HEK293 (cell line): Measurements from ENCODE around the gene SLC23A3.

Experiments used
- CTCF ChIA-PET: fragments of 350-600 bp; formaldehyde crosslinking; extraction: SDS; loops from one replicate; lab custom pipeline; 2021; ENCODE audit warnings: antibody characterized with exemption; lab: Yijun Ruan, JAX
- POLR2A ChIA-PET: fragments of 300-600 bp; formaldehyde crosslinking; extraction: SDS; loops from one replicate; lab custom pipeline; 2020; ENCODE audit warnings: antibody characterized with exemption, inconsistent platforms; lab: Yijun Ruan, JAX
- H3K27ac ChIP-seq: fragments of 200-500 bp; sonication (Bioruptor generic); 2 replicates; pipeline ENCODE4 v1.5.1; 2014; ENCODE audit warnings: low read depth, low read length, control low read depth, inconsistent platforms; ENCODE audit errors: extremely low read depth
- H3K36me3 ChIP-seq, 2 experiments: fragments of 200-500 bp in 1 of 2; sonication (Bioruptor generic) in 1 of 2; 1 replicate in 1 of 2; 2 replicates in 1 of 2; pipeline ENCODE4 v1.5.1; 2014 to 2017; ENCODE audit warnings: inconsistent platforms in 2 of 2, low read length in 2 of 2; ENCODE audit not compliant: control insufficient read depth in 2 of 2, insufficient read depth in 1 of 2
- H3K4me1 ChIP-seq: fragments of 200-500 bp; sonication (Bioruptor generic); 2 replicates; pipeline ENCODE4 v1.5.1; 2014; ENCODE audit warnings: mild to moderate bottlenecking, low read length, inconsistent platforms; ENCODE audit not compliant: control insufficient read depth, insufficient read depth
- H3K4me3 ChIP-seq: 2 replicates; pipeline ENCODE4 v1.5.1; 2011; ENCODE audit warnings: low read depth, mild to moderate bottlenecking, control low read depth, low read length, moderate library complexity
- H3K9me3 ChIP-seq: fragments of 200-500 bp; sonication (Bioruptor generic); 2 replicates; pipeline ENCODE4 v1.5.1; 2014; ENCODE audit warnings: low read depth, low read length, inconsistent platforms; ENCODE audit not compliant: control insufficient read depth, insufficient read depth
- GLIS1 ChIP-seq: fragments of 450-650 bp; formaldehyde crosslinking; IDR thresholded peaks from 2 replicates; pipeline ENCODE4 v1.5.1; 2016; ENCODE audit warnings: missing biosample characterization, missing genetic modification characterization
- KLF10 ChIP-seq: fragments of 450-650 bp; IDR thresholded peaks from 2 replicates; pipeline ENCODE4 v1.5.1; 2018; ENCODE audit warnings: missing biosample characterization, mild to moderate bottlenecking, missing genetic modification characterization
- PBX3 ChIP-seq: sonication (generic); formaldehyde crosslinking; IDR thresholded peaks from 2 replicates; pipeline ENCODE4 v1.8.1; 2022; ENCODE audit warnings: mild to moderate bottlenecking, moderate library complexity, missing genetic modification reagents
- ZBTB11 ChIP-seq: fragments of 450-650 bp; formaldehyde crosslinking; conservative IDR thresholded peaks from 2 replicates; pipeline ENCODE4 v1.5.1; 2016; ENCODE audit warnings: low read depth, missing biosample characterization, missing genetic modification characterization
- ZBTB21 ChIP-seq: fragments of 450-650 bp; formaldehyde crosslinking; IDR thresholded peaks from 2 replicates; pipeline ENCODE4 v1.5.1; 2017; ENCODE audit warnings: missing biosample characterization, missing genetic modification characterization
- ZBTB49 ChIP-seq: fragments of 450-650 bp; formaldehyde crosslinking; IDR thresholded peaks from 2 replicates; pipeline ENCODE4 v1.5.1; 2016; ENCODE audit warnings: missing biosample characterization, missing genetic modification characterization, low read depth
- ZNF112 ChIP-seq: fragments of 450-650 bp; formaldehyde crosslinking; IDR thresholded peaks from 2 replicates; pipeline ENCODE4 v1.5.0; 2017; ENCODE audit warnings: missing biosample characterization, missing genetic modification characterization
- ZNF157 ChIP-seq: fragments of 450-650 bp; formaldehyde crosslinking; IDR thresholded peaks from 2 replicates; pipeline ENCODE4 v1.5.1; 2016; ENCODE audit warnings: missing biosample characterization, missing genetic modification characterization
- ZNF248 ChIP-seq: fragments of 450-650 bp; formaldehyde crosslinking; IDR thresholded peaks from 2 replicates; pipeline ENCODE4 v1.5.1; 2017; ENCODE audit warnings: missing biosample characterization, missing genetic modification characterization
- ZNF292 ChIP-seq: fragments of 450-650 bp; formaldehyde crosslinking; IDR thresholded peaks from 2 replicates; pipeline ENCODE4 v1.5.1; 2016; ENCODE audit warnings: low read depth, missing biosample characterization, missing genetic modification characterization, borderline replicate concordance
- ZNF350 ChIP-seq: fragments of 450-650 bp; formaldehyde crosslinking; IDR thresholded peaks from 2 replicates; pipeline ENCODE4 v1.5.0; 2017; ENCODE audit warnings: missing biosample characterization, mild to moderate bottlenecking, missing genetic modification characterization
- ZNF366 ChIP-seq: fragments of 450-650 bp; formaldehyde crosslinking; conservative IDR thresholded peaks from 2 replicates; pipeline ENCODE4 v1.5.1; 2016; ENCODE audit warnings: missing biosample characterization, missing genetic modification characterization
- ZNF404 ChIP-seq: fragments of 450-650 bp; formaldehyde crosslinking; IDR thresholded peaks from 2 replicates; pipeline ENCODE4 v1.5.1; 2017; ENCODE audit warnings: missing biosample characterization, missing genetic modification characterization
- ZNF555 ChIP-seq: fragments of 450-650 bp; formaldehyde crosslinking; conservative IDR thresholded peaks from 2 replicates; pipeline ENCODE4 v1.5.1; 2017; ENCODE audit warnings: missing biosample characterization, mild to moderate bottlenecking, missing genetic modification characterization, inconsistent platforms
- ZNF600 ChIP-seq: fragments of 450-650 bp; formaldehyde crosslinking; IDR thresholded peaks from 2 replicates; pipeline ENCODE4 v1.5.1; 2016; ENCODE audit warnings: missing biosample characterization, missing genetic modification characterization
- ZNF621 ChIP-seq: fragments of 450-650 bp; formaldehyde crosslinking; IDR thresholded peaks from 2 replicates; pipeline ENCODE4 v1.5.1; 2017; ENCODE audit warnings: missing biosample characterization, missing genetic modification characterization
- ZNF623 ChIP-seq: fragments of 450-650 bp; formaldehyde crosslinking; IDR thresholded peaks from 2 replicates; pipeline ENCODE4 v1.5.1; 2016; ENCODE audit warnings: missing biosample characterization, missing genetic modification characterization
- ZNF629 ChIP-seq: fragments of 450-650 bp; formaldehyde crosslinking; IDR thresholded peaks from 2 replicates; pipeline ENCODE4 v1.5.1; 2017; ENCODE audit warnings: missing biosample characterization, missing genetic modification characterization
- ZNF660 ChIP-seq: fragments of 450-650 bp; IDR thresholded peaks from 2 replicates; pipeline ENCODE4 v1.5.1; 2018; ENCODE audit warnings: missing biosample characterization, mild to moderate bottlenecking, missing genetic modification characterization
- ZNF677 ChIP-seq: fragments of 450-650 bp; IDR thresholded peaks from 2 replicates; pipeline ENCODE4 v1.5.0; 2018; ENCODE audit warnings: missing biosample characterization, mild to moderate bottlenecking, missing genetic modification characterization, moderate library complexity
- ZNF76 ChIP-seq: fragments of 450-650 bp; formaldehyde crosslinking; IDR thresholded peaks from 2 replicates; pipeline ENCODE4; 2016; ENCODE audit warnings: low read depth, missing biosample characterization, missing genetic modification characterization, borderline replicate concordance
- ZNF777 ChIP-seq: fragments of 450-650 bp; formaldehyde crosslinking; IDR thresholded peaks from 2 replicates; pipeline ENCODE4 v1.5.1; 2017; ENCODE audit warnings: missing biosample characterization, missing genetic modification characterization, borderline replicate concordance
- ZNF792 ChIP-seq: fragments of 450-650 bp; formaldehyde crosslinking; IDR thresholded peaks from 2 replicates; pipeline ENCODE4 v1.5.1; 2016; ENCODE audit warnings: missing biosample characterization, missing genetic modification characterization
- TF ChIP-seq, protein P1 (sequence below): fragments of 450-650 bp; formaldehyde crosslinking; IDR thresholded peaks from 2 replicates; pipeline ENCODE4 v1.5.1; 2016; ENCODE audit warnings: missing biosample characterization, missing genetic modification characterization

Gene SLC23A3

DNA sequence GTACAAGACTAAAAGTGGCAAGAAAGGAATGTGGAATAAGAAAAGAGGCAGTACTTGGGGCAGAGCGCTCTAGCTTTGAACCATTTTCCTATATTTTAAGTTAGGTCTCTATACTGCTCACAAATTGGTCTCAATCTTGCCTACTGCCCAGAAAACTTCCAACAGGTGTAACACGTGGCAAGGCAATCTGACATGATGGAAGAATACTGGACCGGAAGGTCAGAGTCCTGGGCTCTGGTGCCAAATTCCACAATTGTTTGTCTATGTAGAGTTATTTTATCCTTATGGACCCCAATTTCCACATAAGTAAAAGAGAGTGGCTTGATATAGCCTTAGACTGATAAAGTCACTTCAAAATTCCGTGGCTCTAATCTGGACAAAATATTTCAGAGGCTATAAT, 38.1 kb downstream of the SLC23A3 start (continued):
- TF ChIP-seq ZNF660 (no peak), ZNF629 (no peak), ZNF600 (no peak), ZNF792 (tag by site-specific recombination) (no peak), ZBTB49 (no peak), ZNF350 (tag by site-specific recombination) (no peak), ZNF76 (tag by site-specific recombination) (no peak), ZNF677 (no peak), GLIS1 (no peak)
- TF ChIP-seq, all 188 proteins: peak for 0

- ChIA-PET POLR2A (no interaction called here), CTCF (interaction anchor here (0.6 to 9.1 kb wide), 7 partner anchors 12 to 207 kb away, joined by 3 to 79 read pairs (median 3); no protein-coding TSS in a partner anchor)
- peaks cover 16% of the 10 kb centered on the region; the same call in 1 of the 2 replicates for H3K4me1 ChIP-seq
- TF ChIP-seq ZNF404: no peak
- no peak for TF ChIP-seq ZNF112
- TF ChIP-seq, protein P1, sequence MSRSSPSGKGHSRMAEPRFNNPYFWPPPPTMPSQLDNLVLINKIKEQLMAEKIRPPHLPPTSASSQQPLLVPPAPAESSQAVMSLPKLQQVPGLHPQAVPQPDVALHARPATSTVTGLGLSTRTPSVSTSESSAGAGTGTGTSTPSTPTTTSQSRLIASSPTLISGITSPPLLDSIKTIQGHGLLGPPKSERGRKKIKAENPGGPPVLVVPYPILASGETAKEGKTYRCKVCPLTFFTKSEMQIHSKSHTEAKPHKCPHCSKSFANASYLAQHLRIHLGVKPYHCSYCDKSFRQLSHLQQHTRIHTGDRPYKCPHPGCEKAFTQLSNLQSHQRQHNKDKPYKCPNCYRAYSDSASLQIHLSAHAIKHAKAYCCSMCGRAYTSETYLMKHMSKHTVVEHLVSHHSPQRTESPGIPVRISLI (tag by site-specific recombination): no peak
- TF ChIP-seq ZNF777 (tag by site-specific recombination): no peak
- TF ChIP-seq ZNF248 (tag by site-specific recombination): no peak
- no peak for TF ChIP-seq ZNF555 (tag by site-specific recombination)
- TF ChIP-seq ZBTB11 (tag by site-specific recombination): no peak
- no peak for TF ChIP-seq ZNF366
- no peak for TF ChIP-seq ZBTB21 (tag by site-specific recombination)
- TF ChIP-seq PBX3 (CRISPR knock-in tag): no peak
- TF ChIP-seq KLF10 (tag by site-specific recombination): no peak
- no peak for TF ChIP-seq ZNF623 (tag by site-specific recombination)
- no peak for TF ChIP-seq ZNF621
- no peak for TF ChIP-seq ZNF157 (tag by site-specific recombination)
- TF ChIP-seq ZNF292: no peak
- TF ChIP-seq, all 188 proteins: peak for 0
- H3K9me3 ChIP-seq: no peaks in the 10 kb centered on the region
- H3K36me3 ChIP-seq: no peaks in the 10 kb centered on the region
- no peak overlapping the region for H3K27ac ChIP-seq
- H3K4me3 ChIP-seq: no peak overlapping the region
Observed at GRCh38 chr2:219131327-219131726, 38.5 kb downstream of the SLC23A3 start.
